Measurements from ENCODE around the gene EXPH5. TPM values are rescaled to one million over a fixed set of nuclear protein-coding genes. Genes with fewer than 3 reads are reported as not detected.
"Not testable (repeated sequence)": the region's sequence is repeated elsewhere in the genome, so short reads cannot be mapped to it uniquely, and the experiment has no call there.

The EXPH5 gene
- total RNA-seq, 3 donors from 2014 or later (not counting 1 experiment from before 2014, with no cell fraction given), result 1.5 to 5.4 (median 2.6) TPM

GRCh38 chr11:108606495-108607160 is 13.1 kb upstream of the EXPH5 start:
- Histone ChIP-seq H3K4me1 (ENCODE audit: control insufficient read depth, insufficient read depth, low read length) (no peaks in the 10 kb centered on the region), H3K36me3 (ENCODE audit: control insufficient read depth, insufficient read depth, low read length) (no peaks in the 10 kb centered on the region), H3K27ac (ENCODE audit: low read length) (no peak overlapping the region), H3K9me3 (ENCODE audit: control insufficient read depth, insufficient read depth, low read length) (no peaks in the 10 kb centered on the region), H3K27me3 (ENCODE audit: control insufficient read depth, insufficient read depth, low read length) (peaks cover 2% of the 10 kb centered on the region), H3K4me3 (ENCODE audit: low read length) (no peak overlapping the region)
- Mint-ChIP-seq H3K36me3 (no peaks in the 10 kb centered on the region), H3K27me3 (ENCODE audit: low read depth in 2 of 2) (peaks cover 18 to 22% of the 10 kb centered on the region in 2 donors), H3K4me3 (no peak overlapping the region), H3K27ac (no peak overlapping the region), H3K4me1 (no peaks in the 10 kb centered on the region), H3K9me3 (no peaks in the 10 kb centered on the region)
- intact Hi-C loops (cut with micrococcal nuclease), result no loop called here
- ATAC-seq (no peak), DNase-seq (no peak)
- 94% methylated on average over 3 of the region's 3 CpGs for WGBS (ENCODE audit: insufficient coverage)
- no peak for TF ChIP-seq CTCF (IDR thresholded peaks at IDR 0.05)

- Mint-ChIP-seq H3K4me3 (no peak overlapping the region), H3K9me3 (no peaks in the 10 kb centered on the region), H3K27me3 (ENCODE audit: low read depth in 2 of 2) (peaks cover 21 to 22% of the 10 kb centered on the region in 2 donors), H3K4me1 (no peaks in the 10 kb centered on the region), H3K36me3 (no peaks in the 10 kb centered on the region), H3K27ac (no peak overlapping the region)
- Histone ChIP-seq H3K4me1 (ENCODE audit: control insufficient read depth, insufficient read depth, low read length) (no peaks in the 10 kb centered on the region), H3K4me3 (ENCODE audit: low read length) (no peak overlapping the region), H3K27me3 (ENCODE audit: control insufficient read depth, insufficient read depth, low read length) (peaks cover 2% of the 10 kb centered on the region), H3K27ac (ENCODE audit: low read length) (no peak overlapping the region), H3K9me3 (ENCODE audit: control insufficient read depth, insufficient read depth, low read length) (no peaks in the 10 kb centered on the region), H3K36me3 (ENCODE audit: control insufficient read depth, insufficient read depth, low read length) (no peaks in the 10 kb centered on the region)
- 62% methylated on average over 5 of the region's 5 CpGs for WGBS (ENCODE audit: insufficient coverage)
- no peak for TF ChIP-seq CTCF (IDR thresholded peaks at IDR 0.05)
- intact Hi-C loops (cut with micrococcal nuclease), result no loop called here
- no peak for ATAC-seq
- no peak for DNase-seq
Observed at GRCh38 chr11:108606070-108606469, 12.5 kb upstream of the EXPH5 start.

GRCh38 chr11:108602818-108603217 is 9.2 kb upstream of the EXPH5 start:
- H3K36me3 ChIP-seq (ENCODE audit: control insufficient read depth, insufficient read depth, low read length); H3K4me1 Mint-ChIP-seq; H3K36me3 Mint-ChIP-seq; H3K9me3 Mint-ChIP-seq; H3K27ac Mint-ChIP-seq; DNase-seq; ATAC-seq; H3K9me3 ChIP-seq (ENCODE audit: control insufficient read depth, insufficient read depth, low read length); H3K4me1 ChIP-seq (ENCODE audit: control insufficient read depth, insufficient read depth, low read length); intact Hi-C loops (cut with micrococcal nuclease); H3K4me3 ChIP-seq (ENCODE audit: low read length); H3K27me3 ChIP-seq (ENCODE audit: control insufficient read depth, insufficient read depth, low read length); H3K27ac ChIP-seq (ENCODE audit: low read length); H3K4me3 Mint-ChIP-seq: not testable (repeated sequence)
- peaks cover 26 to 41% of the 10 kb centered on the region in 2 donors for H3K27me3 Mint-ChIP-seq (ENCODE audit: low read depth in 2 of 2)
- 49% methylated on average over 2 of the region's 5 CpGs for WGBS (ENCODE audit: insufficient coverage)

GRCh38 chr11:108601150-108601549 is 7.6 kb upstream of the EXPH5 start:
- Histone ChIP-seq H3K27me3 (ENCODE audit: control insufficient read depth, insufficient read depth, low read length) (peaks cover 1% of the 10 kb centered on the region), H3K9me3 (ENCODE audit: control insufficient read depth, insufficient read depth, low read length) (no peaks in the 10 kb centered on the region), H3K4me3 (ENCODE audit: low read length) (no peak overlapping the region), H3K27ac (ENCODE audit: low read length) (no peak overlapping the region), H3K4me1 (ENCODE audit: control insufficient read depth, insufficient read depth, low read length) (no peaks in the 10 kb centered on the region), H3K36me3 (ENCODE audit: control insufficient read depth, insufficient read depth, low read length) (no peaks in the 10 kb centered on the region)
- ATAC-seq, result no peak
- H3K4me1 Mint-ChIP-seq, result no peaks in the 10 kb centered on the region
- intact Hi-C loops (cut with micrococcal nuclease), result no loop called here
- WGBS (ENCODE audit: insufficient coverage), result no CpG with 5 or more reads among the region's 1 CpG
- H3K9me3 Mint-ChIP-seq, result no peaks in the 10 kb centered on the region
- H3K27me3 Mint-ChIP-seq (ENCODE audit: low read depth in 2 of 2), result peaks cover 31 to 50% of the 10 kb centered on the region in 2 donors
- H3K4me3 Mint-ChIP-seq, result no peak overlapping the region
- TF ChIP-seq CTCF (IDR thresholded peaks at IDR 0.05), result no peak
- no peak overlapping the region for H3K27ac Mint-ChIP-seq
- H3K36me3 Mint-ChIP-seq, result no peaks in the 10 kb centered on the region
- DNase-seq, result no peak

Data from natural killer cell (primary cell).